Measurements from ENCODE around the gene CREBBP.

Gene CREBBP

GRCh38 chr16:3836641-3837040 is 43.9 kb downstream of the CREBBP start:
- Histone ChIP-seq H3K4me3 (IDR thresholded peaks at IDR 0.05; ENCODE audit: insufficient read depth, low read depth, low read length) (no peak overlapping the region), H3K9ac (no peak overlapping the region), H2AFZ (ENCODE audit: low read depth) (no peak overlapping the region), H3K79me2 (ENCODE audit: insufficient read depth, low read depth) (peaks cover 90% of the 10 kb centered on the region), H3K4me2 (no peak overlapping the region), H3K4me1 (ENCODE audit: low read depth, poor library complexity, severe bottlenecking) (peaks cover 3% of the 10 kb centered on the region), H4K20me1 (ENCODE audit: insufficient read depth) (peaks cover 32% of the 10 kb centered on the region), H3K27ac (no peak overlapping the region), H3K27me3 (ENCODE audit: insufficient read depth, low read depth) (no peaks in the 10 kb centered on the region), H3K36me3 (ENCODE audit: insufficient read depth) (no peaks in the 10 kb centered on the region)
- TF ChIP-seq CTCF (conservative IDR thresholded peaks at IDR 0.05; ENCODE audit: low read depth, low read length), result no peak

GRCh38 chr16:3835089-3835602 is 45.4 kb downstream of the CREBBP start:
- Histone ChIP-seq H4K20me1 (ENCODE audit: insufficient read depth) (peaks cover 19% of the 10 kb centered on the region), H3K9ac (no peak overlapping the region), H3K27me3 (ENCODE audit: insufficient read depth, low read depth) (no peaks in the 10 kb centered on the region), H3K27ac (no peak overlapping the region), H3K4me2 (no peak overlapping the region), H3K4me1 (ENCODE audit: low read depth, poor library complexity, severe bottlenecking) (no peaks in the 10 kb centered on the region), H3K36me3 (ENCODE audit: insufficient read depth) (no peaks in the 10 kb centered on the region), H3K79me2 (ENCODE audit: insufficient read depth, low read depth) (peaks cover 90% of the 10 kb centered on the region), H2AFZ (ENCODE audit: low read depth) (no peak overlapping the region), H3K4me3 (IDR thresholded peaks at IDR 0.05; ENCODE audit: insufficient read depth, low read depth, low read length) (no peak overlapping the region)
- TF ChIP-seq CTCF (conservative IDR thresholded peaks at IDR 0.05; ENCODE audit: low read depth, low read length), result no peak

GRCh38 chr16:3832668-3833067 is 47.8 kb downstream of the CREBBP start:
- Histone ChIP-seq H3K4me1 (ENCODE audit: low read depth, poor library complexity, severe bottlenecking) (no peaks in the 10 kb centered on the region), H3K4me2 (no peak overlapping the region), H3K9ac (no peak overlapping the region), H3K4me3 (IDR thresholded peaks at IDR 0.05; ENCODE audit: insufficient read depth, low read depth, low read length) (no peak overlapping the region), H2AFZ (ENCODE audit: low read depth) (no peak overlapping the region), H3K79me2 (ENCODE audit: insufficient read depth, low read depth) (peaks cover 94% of the 10 kb centered on the region), H4K20me1 (ENCODE audit: insufficient read depth) (peaks cover 7% of the 10 kb centered on the region; the same call in 1 of the 2 replicates), H3K27ac (no peak overlapping the region), H3K27me3 (ENCODE audit: insufficient read depth, low read depth) (no peaks in the 10 kb centered on the region), H3K36me3 (ENCODE audit: insufficient read depth) (no peaks in the 10 kb centered on the region)
- TF ChIP-seq CTCF (conservative IDR thresholded peaks at IDR 0.05; ENCODE audit: low read depth, low read length), result no peak

GRCh38 chr16:3830625-3831254 is 49.8 kb downstream of the CREBBP start:
- H3K4me1 ChIP-seq (ENCODE audit: low read depth, poor library complexity, severe bottlenecking), result peaks cover 10% of the 10 kb centered on the region
- no peaks in the 10 kb centered on the region for H3K27me3 ChIP-seq (ENCODE audit: insufficient read depth, low read depth)
- no peak overlapping the region for H2AFZ ChIP-seq (ENCODE audit: low read depth)
- TF ChIP-seq CTCF (conservative IDR thresholded peaks at IDR 0.05; ENCODE audit: low read depth, low read length), result no peak
- H4K20me1 ChIP-seq (ENCODE audit: insufficient read depth), result peaks cover 18% of the 10 kb centered on the region
- H3K79me2 ChIP-seq (ENCODE audit: insufficient read depth, low read depth), result peaks cover 100% of the 10 kb centered on the region
- H3K36me3 ChIP-seq (ENCODE audit: insufficient read depth), result no peaks in the 10 kb centered on the region
- no peak overlapping the region for H3K27ac ChIP-seq
- H3K9ac ChIP-seq, result no peak overlapping the region
- no peak overlapping the region for H3K4me3 ChIP-seq (IDR thresholded peaks at IDR 0.05; ENCODE audit: insufficient read depth, low read depth, low read length)
- H3K4me2 ChIP-seq, result no peak overlapping the region
